GM12874 (cell line): ENCODE data around the gene PLCG2.

ENCODE experiments used
- TF ChIP-seq, protein P1 (sequence below): IDR thresholded peaks from 2 replicates; pipeline ENCODE4 v1.5.1; 2011; ENCODE audit warnings: low read depth, mild to moderate bottlenecking, control low read depth, low read length, moderate library complexity; ENCODE audit not compliant: insufficient read depth

The PLCG2 gene

GRCh38 chr16:81855552-81856153 lies 76.6 kb downstream of the PLCG2 start:
- TF ChIP-seq, protein P1, sequence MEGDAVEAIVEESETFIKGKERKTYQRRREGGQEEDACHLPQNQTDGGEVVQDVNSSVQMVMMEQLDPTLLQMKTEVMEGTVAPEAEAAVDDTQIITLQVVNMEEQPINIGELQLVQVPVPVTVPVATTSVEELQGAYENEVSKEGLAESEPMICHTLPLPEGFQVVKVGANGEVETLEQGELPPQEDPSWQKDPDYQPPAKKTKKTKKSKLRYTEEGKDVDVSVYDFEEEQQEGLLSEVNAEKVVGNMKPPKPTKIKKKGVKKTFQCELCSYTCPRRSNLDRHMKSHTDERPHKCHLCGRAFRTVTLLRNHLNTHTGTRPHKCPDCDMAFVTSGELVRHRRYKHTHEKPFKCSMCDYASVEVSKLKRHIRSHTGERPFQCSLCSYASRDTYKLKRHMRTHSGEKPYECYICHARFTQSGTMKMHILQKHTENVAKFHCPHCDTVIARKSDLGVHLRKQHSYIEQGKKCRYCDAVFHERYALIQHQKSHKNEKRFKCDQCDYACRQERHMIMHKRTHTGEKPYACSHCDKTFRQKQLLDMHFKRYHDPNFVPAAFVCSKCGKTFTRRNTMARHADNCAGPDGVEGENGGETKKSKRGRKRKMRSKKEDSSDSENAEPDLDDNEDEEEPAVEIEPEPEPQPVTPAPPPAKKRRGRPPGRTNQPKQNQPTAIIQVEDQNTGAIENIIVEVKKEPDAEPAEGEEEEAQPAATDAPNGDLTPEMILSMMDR = no peak

DNA sequence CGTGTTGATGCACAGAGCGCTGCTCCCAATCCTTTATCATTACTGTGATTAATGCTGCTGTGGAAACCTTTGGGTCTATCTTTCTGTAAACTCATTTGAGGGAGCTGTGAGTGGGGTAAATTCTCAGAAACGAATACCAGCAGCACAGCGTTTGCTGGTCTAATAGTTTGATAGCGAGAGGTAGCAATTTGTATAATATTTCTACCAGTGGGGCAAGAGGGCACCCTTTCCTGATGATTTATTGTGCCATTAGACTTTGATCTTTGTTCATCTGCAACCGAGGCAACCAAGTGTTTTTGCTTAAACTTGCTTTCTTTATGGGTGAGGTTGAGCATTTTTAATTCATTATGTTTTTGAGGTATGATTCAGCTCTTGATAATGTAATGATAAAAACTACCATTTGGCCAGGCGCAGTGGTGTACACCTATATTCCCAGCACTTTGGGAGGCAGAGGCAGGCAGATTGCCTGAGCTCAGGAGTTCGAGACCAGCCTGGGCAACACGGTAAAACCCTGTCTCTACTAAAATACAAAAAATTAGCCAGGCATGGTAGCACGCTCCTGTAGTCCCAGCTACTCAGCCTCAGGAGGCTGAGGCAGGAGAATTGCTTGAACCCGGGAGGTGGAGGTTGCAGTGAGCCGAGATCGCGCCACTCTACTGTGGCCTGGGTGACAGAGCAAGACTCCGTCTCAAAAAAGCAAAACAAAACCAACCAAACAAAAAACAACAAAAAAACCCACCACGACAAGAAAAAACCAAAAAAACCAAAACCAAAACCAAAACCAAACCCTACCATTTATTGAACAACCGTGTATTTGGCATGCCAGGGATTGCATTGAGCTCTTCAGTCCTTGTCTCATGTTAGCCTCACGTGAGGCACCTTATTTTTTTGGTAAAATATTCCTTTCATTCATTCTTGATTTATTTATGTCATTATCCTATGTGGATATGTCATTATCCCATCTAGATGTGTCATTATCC lies 81.5 kb downstream of the PLCG2 start:
- TF ChIP-seq, protein P1 = no peak

GRCh38 chr16:81861503-81861902 lies 82.4 kb downstream of the PLCG2 start:
- TF ChIP-seq, protein P1 = no peak

DNA sequence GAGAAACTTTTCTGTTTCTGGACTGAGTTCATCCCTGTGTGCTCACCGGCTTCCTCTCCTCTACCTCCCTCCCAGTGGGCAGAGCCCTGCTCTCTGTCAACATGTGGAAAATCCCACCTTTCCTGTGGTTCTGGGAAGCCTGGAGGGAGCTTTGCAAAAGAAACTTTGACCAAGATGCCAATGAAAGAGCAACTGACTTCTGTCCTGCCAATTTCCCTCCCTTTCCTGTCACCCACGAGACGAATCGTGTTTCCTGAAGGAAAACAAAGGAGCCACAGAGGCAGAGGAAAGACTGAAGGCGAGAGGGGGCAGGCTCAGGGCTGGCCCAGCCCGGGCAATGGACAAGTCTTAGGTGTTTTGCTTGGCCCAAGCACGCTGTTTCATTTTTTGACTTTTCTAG lies 82.8 kb downstream of the PLCG2 start:
- TF ChIP-seq, protein P1 = no peak

DNA sequence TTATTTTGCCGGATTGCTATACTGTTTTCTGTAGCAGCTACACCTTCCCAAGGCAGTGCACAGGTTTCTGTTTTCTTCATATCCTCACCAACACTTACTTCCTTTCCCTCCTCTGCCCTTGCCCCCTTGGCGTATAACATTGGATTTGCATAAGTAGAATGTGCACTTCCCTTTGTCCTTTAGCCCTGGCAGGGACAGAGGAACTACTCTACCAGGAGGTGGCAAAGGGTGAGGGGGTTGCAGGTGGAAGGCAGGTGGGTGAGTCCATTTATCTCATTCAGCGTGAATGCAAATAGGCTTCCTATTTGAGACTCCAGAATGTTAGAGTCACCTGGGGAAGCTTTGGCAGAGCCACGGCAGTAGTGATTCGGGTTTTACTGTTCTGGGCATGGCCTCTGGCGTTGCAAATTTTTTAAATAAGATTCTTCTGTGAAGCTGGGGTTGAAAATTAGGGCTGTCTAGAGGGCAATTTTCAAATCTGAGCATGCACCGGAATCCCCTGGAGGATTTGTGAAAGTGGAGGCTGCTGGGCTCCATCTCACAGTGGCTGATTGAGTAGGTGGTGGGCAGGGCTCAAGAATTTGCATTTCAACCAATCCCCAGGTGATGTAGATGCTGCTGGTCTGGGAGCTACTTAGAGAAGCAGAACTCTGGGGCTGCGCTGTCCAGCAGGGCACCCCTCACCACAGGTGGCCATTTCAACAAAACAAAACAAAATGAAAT lies 84.7 kb downstream of the PLCG2 start:
- TF ChIP-seq, protein P1 = no peak

GRCh38 chr16:81864646-81865382 lies 85.7 kb downstream of the PLCG2 start:
- TF ChIP-seq, protein P1 = no peak
